ENCODE measurements around the gene POU2AF2.

DNA sequence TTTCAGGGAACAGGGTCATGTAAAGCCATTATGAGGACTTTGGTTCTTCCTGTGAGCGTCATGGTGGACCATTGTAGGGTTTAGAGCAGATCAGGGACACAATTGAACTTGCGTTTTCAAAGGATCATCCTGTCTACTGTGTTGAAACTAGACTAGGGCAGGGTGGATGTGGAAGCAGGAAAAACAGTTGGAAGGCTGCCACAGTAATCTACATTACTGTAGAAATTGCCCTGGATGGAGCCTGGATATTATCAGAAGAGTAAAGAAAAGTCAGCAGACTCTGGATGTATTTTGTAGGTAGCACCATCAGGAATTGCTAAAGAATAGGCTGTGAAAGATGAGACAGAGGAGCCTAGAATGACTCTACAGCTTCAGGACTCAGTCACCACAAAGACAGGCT is 5.4 kb downstream of the POU2AF2 start:
- TF ChIP-seq, protein P1, sequence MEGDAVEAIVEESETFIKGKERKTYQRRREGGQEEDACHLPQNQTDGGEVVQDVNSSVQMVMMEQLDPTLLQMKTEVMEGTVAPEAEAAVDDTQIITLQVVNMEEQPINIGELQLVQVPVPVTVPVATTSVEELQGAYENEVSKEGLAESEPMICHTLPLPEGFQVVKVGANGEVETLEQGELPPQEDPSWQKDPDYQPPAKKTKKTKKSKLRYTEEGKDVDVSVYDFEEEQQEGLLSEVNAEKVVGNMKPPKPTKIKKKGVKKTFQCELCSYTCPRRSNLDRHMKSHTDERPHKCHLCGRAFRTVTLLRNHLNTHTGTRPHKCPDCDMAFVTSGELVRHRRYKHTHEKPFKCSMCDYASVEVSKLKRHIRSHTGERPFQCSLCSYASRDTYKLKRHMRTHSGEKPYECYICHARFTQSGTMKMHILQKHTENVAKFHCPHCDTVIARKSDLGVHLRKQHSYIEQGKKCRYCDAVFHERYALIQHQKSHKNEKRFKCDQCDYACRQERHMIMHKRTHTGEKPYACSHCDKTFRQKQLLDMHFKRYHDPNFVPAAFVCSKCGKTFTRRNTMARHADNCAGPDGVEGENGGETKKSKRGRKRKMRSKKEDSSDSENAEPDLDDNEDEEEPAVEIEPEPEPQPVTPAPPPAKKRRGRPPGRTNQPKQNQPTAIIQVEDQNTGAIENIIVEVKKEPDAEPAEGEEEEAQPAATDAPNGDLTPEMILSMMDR (IDR thresholded peaks at IDR 0.05; ENCODE audit: insufficient read depth, low read length): no peak
- TF ChIP-seq REST (IDR thresholded peaks at IDR 0.05; ENCODE audit: insufficient replicate concordance, low read depth) (no peak), SPI1 (IDR thresholded peaks at IDR 0.05; ENCODE audit: borderline replicate concordance, low read depth) (no peak)

All from HL-60 (cell line).